ENCODE results near the gene CRYBG3. TPM values are rescaled to one million over a fixed set of nuclear protein-coding genes. Genes with fewer than 3 reads are reported as not detected.

The CRYBG3 gene
- polyA plus RNA-seq, 3 donors: 20.7 to 22.9 (median 22.9) TPM

DNA sequence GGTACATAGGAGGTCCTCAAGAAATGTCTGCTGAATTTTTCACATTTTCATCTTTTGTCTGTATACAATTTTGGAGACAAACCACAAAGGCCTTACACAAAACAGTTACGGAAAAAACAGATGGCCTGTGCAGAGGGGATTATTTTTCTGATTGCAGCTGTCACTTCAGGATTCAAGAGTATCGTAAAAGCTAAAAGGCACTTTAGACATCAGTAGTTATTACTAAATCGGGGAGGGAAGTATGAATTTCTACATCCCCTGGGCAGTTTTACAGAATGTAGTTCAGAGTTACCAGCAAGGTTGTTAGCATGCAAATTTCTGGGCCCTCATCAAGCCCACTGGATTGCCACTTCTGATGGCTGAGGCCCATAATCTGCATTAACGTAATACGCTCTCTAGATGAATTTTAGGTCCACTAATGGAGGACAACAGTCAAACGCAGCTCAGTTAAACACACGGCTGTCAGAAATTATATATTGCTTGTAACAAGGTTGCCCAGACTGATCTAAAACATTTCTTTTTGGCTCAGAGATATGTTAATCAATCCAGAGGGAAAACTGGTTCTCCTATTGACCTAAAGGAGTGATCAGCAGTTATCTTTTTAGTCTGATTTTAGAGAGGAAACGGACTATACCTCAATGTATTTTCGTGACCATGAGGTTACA, 149.3 kb downstream of the CRYBG3 start:
- DNase-seq: no peak

DNA sequence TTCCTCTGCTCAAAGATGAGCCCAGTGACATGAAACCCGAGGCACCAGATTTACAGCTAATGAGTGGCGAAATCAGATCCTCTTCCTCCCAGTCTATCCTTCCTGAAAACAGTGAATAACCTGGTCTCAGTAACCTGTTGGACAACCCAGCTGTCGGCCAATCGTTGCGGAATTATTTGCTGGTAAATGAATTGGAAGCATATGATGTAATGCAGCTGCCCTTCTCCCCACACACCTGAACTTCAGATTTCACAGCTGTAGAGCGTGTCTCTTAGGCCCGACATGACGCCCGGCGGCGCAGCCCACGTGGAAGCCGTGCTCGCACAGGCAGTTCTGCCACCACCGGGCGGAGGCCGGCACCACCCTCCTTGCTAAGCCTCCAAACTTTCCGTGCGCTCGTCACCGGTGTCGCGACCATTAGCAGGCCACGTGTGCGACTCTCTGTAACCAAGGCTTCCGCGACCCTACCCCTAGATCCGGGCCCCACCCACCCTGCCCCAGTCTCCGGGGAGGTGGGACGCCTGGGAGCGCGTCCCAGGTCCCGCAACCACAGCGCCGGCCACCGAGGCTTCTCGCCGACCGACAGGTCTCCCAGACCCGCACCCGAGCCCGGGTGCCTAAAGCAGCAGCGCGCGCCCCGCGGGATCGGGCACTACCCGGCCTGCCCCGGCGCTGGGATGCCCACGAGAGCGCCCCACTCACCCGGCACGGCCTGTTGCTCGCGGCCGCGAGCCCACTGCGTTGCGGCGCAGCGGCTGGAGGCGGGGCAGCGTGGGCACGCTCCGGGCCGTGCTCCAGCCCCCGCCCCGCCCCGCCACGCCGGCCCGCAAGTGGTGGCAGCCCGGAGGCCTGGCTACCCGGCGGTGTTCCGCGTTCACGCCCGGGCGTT, 150.1 kb downstream of the CRYBG3 start, which contains the start of gene RIOX2:
Gene RIOX2 (minus strand): TSS at position 753 of the 889 bp plus-strand sequence. CDS start 4,838 bp downstream, outside the sequence.
- DNase-seq: peak; percentile 57

DNA sequence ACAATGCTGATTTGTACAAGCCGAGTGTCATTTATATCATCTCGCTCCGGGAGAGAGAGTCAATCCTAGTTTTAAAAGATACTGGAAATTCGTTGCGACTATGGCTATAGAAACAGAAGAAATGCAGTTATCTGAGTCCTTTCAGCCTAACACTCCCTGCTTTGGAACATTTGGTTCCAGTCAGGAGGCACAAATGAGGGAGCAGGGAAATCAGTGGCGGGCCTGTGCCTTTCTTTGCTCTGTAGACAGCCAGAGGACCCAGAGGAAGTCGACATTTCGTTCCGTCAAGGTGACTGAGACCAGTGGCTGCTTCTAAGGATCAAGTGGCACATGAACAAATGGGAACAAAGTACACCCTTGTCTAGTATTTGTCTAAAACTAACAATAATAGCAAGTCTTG, 151.2 kb downstream of the CRYBG3 start:
- no peak for DNase-seq

DNA sequence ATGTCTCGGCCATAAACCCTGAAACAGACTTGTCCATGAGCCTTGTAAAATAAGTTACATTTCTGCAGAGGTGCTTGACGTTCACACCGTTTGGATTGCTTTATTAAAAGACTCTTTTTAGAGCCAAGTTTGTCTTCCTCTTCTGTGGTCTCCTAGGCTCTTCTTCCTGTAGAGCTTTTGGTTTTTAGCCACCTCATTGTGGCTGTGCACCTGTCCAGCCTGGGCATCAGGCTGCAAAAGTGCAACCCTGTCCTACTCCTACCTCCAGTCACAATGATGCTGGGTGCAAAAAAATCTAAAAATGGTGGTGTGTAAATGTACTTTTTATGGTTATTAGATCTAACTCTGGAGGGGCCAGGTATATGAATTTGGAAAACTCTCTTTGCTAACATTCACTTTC, 153.2 kb downstream of the CRYBG3 start:
- no peak for DNase-seq

DNA sequence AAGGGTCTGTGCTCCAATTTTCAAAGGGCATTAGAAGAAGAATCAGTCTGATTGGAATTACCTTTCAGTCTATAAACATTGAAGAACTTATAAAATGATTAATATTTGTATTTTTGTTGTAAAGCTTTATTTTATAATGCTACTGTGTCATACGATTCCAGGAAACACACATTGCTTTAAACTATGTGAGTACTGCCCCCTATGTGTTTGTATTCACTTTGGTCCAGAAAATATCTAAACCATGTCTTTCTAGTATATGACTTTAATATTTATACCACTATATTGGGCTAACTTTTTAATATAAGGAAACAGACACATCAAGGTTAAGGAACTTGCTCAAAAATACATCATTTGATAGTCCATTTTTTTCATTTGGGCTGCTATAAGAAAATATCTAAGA, 153.7 kb downstream of the CRYBG3 start:
- no peak for DNase-seq

DNA sequence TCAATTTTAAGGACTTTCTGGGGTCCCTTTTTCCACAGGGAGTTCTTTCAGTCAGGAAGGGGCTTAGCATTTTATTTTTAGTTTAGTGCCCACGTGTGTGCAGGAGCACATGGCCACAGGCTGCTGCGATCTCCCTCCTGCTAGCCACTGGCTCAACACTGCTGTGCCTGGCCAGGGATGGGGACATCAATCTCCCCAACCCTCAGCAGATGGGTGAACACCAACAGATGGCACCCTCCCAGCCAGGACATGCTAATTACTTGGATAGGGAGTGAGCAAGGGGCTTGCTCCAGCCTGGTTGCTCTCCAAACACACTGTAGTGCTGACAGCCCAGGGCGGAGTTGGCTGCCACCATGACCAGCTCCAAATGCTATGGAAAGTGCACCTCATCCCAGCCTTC, 157.8 kb downstream of the CRYBG3 start:
- DNase-seq: no peak

DNA sequence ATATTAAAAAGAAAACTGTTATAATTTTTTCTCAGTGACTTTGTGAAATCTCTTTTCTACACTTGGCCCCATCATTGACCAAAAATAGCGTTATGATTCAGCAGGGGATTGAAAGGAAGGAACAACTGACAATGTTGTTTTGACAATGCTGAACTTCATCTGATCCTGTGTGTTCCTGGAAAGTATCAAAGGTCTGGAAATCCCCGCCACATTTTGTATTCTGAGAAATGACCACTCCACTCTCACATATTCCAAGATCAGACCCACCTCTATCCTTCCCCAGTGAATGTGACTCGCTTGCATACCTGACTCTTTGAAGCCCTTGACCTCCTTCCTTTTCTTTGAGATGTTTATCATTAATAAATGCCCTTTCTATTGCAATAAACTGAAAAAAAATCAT, 160.1 kb downstream of the CRYBG3 start:
- no peak for DNase-seq

DNA sequence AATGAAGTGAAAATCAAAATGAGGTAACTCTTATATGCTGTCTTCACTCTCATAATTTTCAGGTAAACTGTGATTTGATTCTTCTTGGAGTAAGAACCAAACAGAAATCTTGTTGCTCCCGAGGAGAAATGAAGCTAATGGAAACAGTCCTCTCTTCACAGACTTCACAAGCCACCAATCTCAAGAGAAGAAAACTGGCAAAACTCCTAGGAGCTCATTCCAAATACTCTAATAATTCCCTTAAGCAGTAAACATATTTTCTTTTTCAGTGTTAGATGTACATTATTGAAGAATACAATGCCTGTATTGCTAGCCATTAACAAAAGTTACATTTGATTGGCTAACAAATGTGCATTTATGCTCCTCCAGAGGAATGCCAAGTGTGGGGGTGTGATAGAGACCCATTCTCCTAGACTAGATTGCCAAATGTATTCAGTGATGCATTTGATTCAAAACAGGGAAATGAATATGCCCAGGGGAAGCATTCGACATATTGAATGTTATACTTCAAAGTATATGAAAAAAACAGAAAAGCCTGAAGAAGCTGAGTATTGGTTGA, 162.2 kb downstream of the CRYBG3 start:
- DNase-seq: no peak

DNA sequence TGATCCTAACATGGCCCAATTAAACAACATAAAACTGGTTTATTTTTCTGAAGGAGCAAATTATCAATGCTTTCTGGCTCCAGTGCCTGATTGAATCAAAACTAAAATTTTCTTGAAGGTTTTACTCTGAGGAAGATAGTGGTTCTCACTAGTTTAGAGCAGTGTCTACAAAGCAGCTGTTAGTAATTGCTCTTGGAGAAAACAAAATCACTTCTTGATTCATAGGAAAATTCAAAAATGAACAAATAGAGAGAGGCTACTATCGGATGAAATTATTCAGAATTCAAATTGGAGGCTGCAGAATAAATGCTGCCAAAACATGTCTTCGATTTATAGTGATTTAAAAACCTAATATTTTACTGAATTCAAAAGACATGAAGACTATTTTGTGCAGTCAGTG, 165.5 kb downstream of the CRYBG3 start:
- no peak for DNase-seq

DNA sequence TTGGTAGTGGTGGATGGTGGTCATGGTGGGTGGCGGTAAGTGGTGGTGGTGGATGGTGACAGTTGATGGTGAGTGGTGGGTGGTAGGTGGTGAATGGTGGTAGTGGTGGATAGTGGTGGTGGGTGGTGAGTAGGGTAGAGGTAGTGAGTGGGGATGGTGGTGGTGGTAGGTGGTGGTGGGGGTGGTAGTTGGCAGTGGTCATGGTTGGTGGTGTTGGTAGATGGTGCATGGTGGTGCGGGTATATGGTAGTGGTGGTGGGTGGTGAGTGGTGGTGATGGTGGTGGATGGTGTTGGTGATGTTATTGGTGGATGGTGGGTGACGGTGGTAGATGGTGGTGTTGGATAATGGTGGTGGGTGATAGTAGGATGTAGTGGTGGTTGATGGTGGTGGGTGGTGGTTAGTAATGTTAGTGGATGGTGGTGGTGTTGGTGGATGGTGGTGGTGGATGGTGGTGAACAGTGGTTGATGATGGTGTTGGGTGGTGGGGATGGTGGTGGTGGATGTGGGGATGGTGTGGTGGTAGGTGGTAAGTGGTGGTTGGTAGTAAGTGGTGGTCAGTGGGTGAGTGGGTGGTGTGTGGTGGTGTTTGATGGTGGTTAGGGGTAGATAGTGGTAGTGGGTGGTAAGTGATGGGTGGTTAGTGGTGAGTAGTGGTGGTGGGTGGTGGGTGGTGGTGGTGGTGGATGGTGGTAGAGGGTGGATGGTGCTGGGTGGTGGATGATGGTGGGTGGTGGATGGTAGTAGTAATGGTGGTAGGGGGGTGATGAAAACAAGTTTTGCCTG, 167.2 kb downstream of the CRYBG3 start:
- DNase-seq: no peak

DNA sequence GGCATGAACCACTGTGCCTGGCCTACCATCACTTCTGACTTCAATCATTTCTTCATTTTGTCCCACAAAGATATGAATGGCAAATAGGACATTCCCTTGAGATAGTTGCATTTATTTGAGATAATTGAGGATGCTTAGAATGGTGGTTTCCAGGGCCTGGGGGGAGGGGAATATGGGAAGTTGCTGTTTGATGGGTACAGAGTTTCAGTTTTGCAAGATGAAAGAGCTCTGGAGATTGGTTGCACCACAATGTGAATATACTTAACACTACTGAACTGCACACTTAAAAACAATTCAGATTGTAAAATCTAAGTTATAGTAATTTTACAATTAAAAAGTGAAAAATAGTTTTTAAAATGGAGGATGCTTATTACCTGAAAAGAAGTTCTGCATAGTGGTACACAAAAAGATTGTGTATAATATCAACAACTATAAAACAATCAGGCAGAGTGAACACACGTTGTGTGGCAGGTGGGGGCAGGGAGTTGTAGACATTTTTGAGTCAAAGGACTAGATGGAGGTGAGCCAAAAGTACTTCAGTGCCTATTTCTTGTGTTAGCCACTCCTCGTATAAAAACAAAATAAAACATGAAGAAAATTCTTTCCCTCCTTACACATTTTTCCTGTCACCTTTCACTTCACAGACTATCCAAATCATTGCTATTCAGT, 168.9 kb downstream of the CRYBG3 start:
- no peak for DNase-seq

DNA sequence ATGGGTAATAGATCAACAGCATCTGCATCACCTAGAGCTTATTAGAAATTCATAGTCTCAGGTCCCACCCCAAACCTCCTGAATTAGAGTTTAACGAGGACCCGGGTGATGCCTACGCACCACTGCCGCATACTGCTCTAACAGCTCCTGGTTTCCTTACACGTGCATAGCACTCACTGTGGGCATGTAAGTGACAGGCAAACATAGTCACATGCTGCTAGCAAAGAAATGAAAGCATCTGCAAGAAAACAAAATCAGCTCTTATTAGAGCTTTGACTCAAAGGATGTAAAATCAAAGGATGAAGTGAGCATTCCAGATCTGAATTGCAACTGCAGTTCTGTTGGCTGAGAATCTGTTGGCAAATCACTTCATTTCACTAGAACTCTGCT, 169.5 kb downstream of the CRYBG3 start:
- no peak for DNase-seq

DNA sequence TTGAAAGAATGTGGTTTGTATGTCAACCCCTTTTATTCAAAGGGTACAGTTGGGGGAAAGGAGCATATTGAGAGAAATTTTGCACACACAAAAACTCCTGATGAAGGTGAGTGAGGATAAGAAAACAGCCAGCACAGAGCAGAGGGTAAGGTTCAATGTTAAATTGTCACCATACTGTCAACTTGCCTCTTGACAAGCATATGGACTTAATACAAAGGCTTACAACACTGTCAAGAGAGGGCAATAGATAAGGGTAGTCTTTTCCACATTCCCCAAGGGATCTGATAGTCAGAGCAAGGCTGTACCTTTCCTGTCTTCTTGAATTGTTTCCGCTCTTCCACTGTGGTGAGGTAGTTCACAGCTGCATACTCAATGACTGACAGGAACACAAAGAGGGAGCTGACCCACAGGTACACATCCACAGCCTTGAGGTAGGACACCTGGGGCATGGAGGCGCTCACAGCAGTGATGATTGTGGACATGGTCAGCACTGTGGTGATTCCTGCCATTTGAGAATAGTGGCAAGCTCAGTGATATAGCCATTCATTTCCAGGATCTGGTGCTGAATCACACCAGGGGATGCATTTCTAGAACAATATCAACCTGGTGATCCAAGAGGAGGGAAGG, 170.8 kb downstream of the CRYBG3 start:
- DNase-seq: no peak

DNA sequence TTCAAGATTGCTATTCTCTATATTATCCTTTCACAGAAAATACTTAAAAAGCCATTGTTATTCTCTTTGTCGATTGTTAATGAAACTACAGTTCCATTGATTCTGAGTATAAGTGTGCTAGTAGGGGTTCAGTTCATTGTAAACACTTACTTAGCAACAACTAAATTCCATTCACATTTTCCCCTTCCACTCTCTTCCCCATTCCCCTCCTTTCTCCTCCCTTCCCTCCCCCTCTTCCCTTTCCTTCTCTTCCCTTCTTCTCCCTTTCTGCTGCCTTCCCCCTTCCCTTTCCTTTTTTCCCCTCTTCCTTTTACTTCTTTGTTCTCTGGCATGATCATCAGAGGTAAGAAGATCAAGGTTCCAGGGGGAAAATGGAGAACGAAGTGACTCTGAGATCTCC, 171.7 kb downstream of the CRYBG3 start:
- DNase-seq: no peak

DNA sequence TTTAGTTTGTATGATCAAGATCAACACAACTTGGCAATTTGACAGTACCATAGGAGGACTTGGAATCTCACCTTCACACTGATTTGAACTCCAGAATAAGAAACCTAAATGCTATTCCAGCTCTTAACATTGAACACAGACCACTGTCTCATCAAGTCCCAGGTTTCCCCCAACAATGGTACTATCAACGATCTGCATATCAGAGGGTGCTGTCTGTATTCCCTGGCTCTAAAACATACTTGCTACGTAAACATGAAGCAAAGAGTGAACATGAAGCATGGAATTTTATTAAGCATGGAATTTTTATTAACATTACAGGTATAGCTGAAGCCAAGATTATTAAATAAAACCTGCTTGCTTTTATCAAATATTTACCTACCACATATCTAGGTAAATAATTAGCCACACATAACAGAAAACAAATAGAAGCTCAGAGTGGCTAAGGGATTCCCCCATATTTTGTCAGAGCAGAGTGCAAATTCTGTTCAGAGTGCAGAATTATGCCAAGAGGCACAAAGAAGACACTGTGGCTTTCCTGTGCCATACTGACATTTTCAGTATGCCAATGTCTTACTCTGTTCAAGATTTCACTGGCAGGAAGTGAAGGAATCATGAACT, 172.6 kb downstream of the CRYBG3 start:
- no peak for DNase-seq

Other genes starting within 250 kb of the CRYBG3 start
- 10 to 100 TPM; 12.1 to 16.2 (median 12.6) TPM for gene ARL6, start 57.3 kb upstream of the CRYBG3 start, polyA plus RNA-seq (ENCODE audit: insufficient read length in 3 of 3)
- 10 to 100 TPM; 31.6 to 35.9 (median 35.7) TPM for gene RIOX2, start 150.4 kb downstream of the CRYBG3 start, polyA plus RNA-seq (ENCODE audit: insufficient read length in 3 of 3)
- under 1 TPM in 1 of 3 donors, not detected in 2; 0.06 TPM for gene GABRR3, start 213.3 kb downstream of the CRYBG3 start, polyA plus RNA-seq (ENCODE audit: insufficient read length in 3 of 3)

Measured in renal pelvis (tissue), 4 donors.